Iris pigment epithelial cell (primary cell): ENCODE data around the gene ARRDC4.
A peak's percentile ranks its signal among the peaks of the same experiment; 100 is the strongest.
"Not testable (repeated sequence)": the region's sequence is repeated elsewhere in the genome, so short reads cannot be mapped to it uniquely, and the experiment has no call there.

Experiments
- DNase-seq: peaks from one replicate; pipeline ENCODE4 v3.0.0-alpha.2; 2011; ENCODE audit warnings: low read depth

Gene ARRDC4

GRCh38 chr15:97966246-97966645 is 5.7 kb downstream of the ARRDC4 start:
- no peak for DNase-seq

GRCh38 chr15:97966924-97967620 is 6.6 kb downstream of the ARRDC4 start:
- no peak for DNase-seq

- DNase-seq = no peak
Measured at GRCh38 chr15:97967881-97968280, 7.4 kb downstream of the ARRDC4 start.

- DNase-seq = peak; percentile 54
Measured at GRCh38 chr15:97968380-97968779, 7.9 kb downstream of the ARRDC4 start.

- no peak for DNase-seq
Measured at GRCh38 chr15:97972366-97972765, 11.9 kb downstream of the ARRDC4 start.

- no peak for DNase-seq
Measured at GRCh38 chr15:97976129-97976528, 15.6 kb downstream of the ARRDC4 start.

GRCh38 chr15:97976766-97977503 is 16.4 kb downstream of the ARRDC4 start:
- peak; percentile 4 for DNase-seq

- DNase-seq = no peak
Measured at GRCh38 chr15:97977734-97978133, 17.2 kb downstream of the ARRDC4 start.

GRCh38 chr15:97978401-97979139 is 18.1 kb downstream of the ARRDC4 start:
- DNase-seq = peak; percentile 10

GRCh38 chr15:97979140-97979520 is 18.6 kb downstream of the ARRDC4 start:
- DNase-seq = no peak

- no peak for DNase-seq
Measured at GRCh38 chr15:97981058-97981457, 20.6 kb downstream of the ARRDC4 start.

- no peak for DNase-seq
Measured at GRCh38 chr15:97981758-97982157, 21.3 kb downstream of the ARRDC4 start.

- peak; percentile 10 for DNase-seq
Measured at GRCh38 chr15:97984157-97984556, 23.7 kb downstream of the ARRDC4 start.

GRCh38 chr15:97985979-97986378 is 25.5 kb downstream of the ARRDC4 start:
- DNase-seq = not testable (repeated sequence)

- DNase-seq = no peak
Measured at GRCh38 chr15:97986781-97987180, 26.3 kb downstream of the ARRDC4 start.

GRCh38 chr15:97989299-97989698 is 28.8 kb downstream of the ARRDC4 start:
- no peak for DNase-seq

- no peak for DNase-seq
Measured at GRCh38 chr15:97991972-97992541, 31.6 kb downstream of the ARRDC4 start.

- no peak for DNase-seq
Measured at GRCh38 chr15:97992823-97993222, 32.3 kb downstream of the ARRDC4 start.

- DNase-seq = no peak
Measured at GRCh38 chr15:97993310-97993738, 32.8 kb downstream of the ARRDC4 start.

- no peak for DNase-seq
Measured at GRCh38 chr15:97994236-97994635, 33.7 kb downstream of the ARRDC4 start.

GRCh38 chr15:97995192-97995591 is 34.7 kb downstream of the ARRDC4 start:
- DNase-seq = no peak

GRCh38 chr15:97995881-97996603 is 35.5 kb downstream of the ARRDC4 start:
- DNase-seq = no peak
